Pulmonary artery endothelial cell (primary cell): ENCODE measurements around the gene PKP4. TPM values are rescaled to one million over a fixed set of nuclear protein-coding genes. Genes with fewer than 3 reads are reported as not detected.
"Not testable (repeated sequence)": the region's sequence is repeated elsewhere in the genome, so short reads cannot be mapped to it uniquely, and the experiment has no call there.

Source experiments
- DNase-seq: peaks from one replicate; pipeline ENCODE4 v3.0.0-alpha.2; 2011; ENCODE audit warnings: low read depth, low spot score
- total RNA-seq: library from RNA; depleted of rRNA; stranded (reverse); fragments of >200 nt; gene quantifications from 2 replicates; pipeline ENCODE4 v1.2.3, GENCODE V29; 2014

PKP4 gene
- total RNA-seq, result 35.0 and 46.8 TPM in 2 replicates

GRCh38 chr2:158456309-158457066 is at the start of gene PKP4, which contains the start of gene CCDC148:
PKP4 (plus strand) TSS chr2:158456952; CDS start chr2:158533185, 76,233 bp downstream.
CCDC148 (minus strand) TSS chr2:158456753; CDS start chr2:158456439, 314 bp downstream.
- DNase-seq, result peak; percentile 74

GRCh38 chr2:158407031-158407430 is 49.7 kb upstream of the PKP4 start:
- DNase-seq, result no peak

GRCh38 chr2:158410132-158410531 is 46.6 kb upstream of the PKP4 start:
- no peak for DNase-seq

- DNase-seq, result no peak
Measured at GRCh38 chr2:158411748-158412147, 45.0 kb upstream of the PKP4 start.

DNA sequence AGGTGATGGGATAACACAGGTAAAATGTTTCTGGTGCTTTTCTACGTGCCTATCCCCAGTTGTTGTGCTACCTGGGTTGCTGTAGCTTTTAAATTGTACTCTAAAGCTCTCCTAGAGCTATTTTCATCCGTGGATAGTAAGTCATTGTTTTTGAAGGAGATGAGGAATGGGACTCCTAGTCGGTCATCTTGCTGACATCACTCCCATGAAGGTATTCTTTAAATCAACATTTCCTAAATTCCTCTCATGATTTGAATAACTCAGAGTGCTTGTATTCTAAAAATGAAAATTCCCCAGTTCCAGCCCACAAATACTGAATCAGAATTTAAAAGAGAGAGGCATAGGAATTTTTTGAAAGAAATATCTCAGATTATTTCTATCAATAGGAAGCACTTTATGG is 44.5 kb upstream of the PKP4 start:
- DNase-seq, result no peak

- no peak for DNase-seq
Measured at GRCh38 chr2:158413581-158413980, 43.2 kb upstream of the PKP4 start.

GRCh38 chr2:158414538-158414937 is 42.2 kb upstream of the PKP4 start:
- DNase-seq, result no peak

- no peak for DNase-seq
Measured at GRCh38 chr2:158432117-158432516, 24.6 kb upstream of the PKP4 start.

- not testable (repeated sequence) for DNase-seq
Measured at GRCh38 chr2:158433716-158434115, 23.0 kb upstream of the PKP4 start.

- DNase-seq, result not testable (repeated sequence)
Measured at GRCh38 chr2:158439062-158439461, 17.7 kb upstream of the PKP4 start.

GRCh38 chr2:158443606-158444005 is 13.1 kb upstream of the PKP4 start:
- DNase-seq, result no peak

GRCh38 chr2:158457092-158457825 is 507 bp downstream of the PKP4 start:
- DNase-seq, result peak; percentile 15

GRCh38 chr2:158457826-158458616 is 1.3 kb downstream of the PKP4 start:
- peak; percentile 26 for DNase-seq

- DNase-seq, result no peak
Measured at GRCh38 chr2:158458617-158458920, 1.8 kb downstream of the PKP4 start.

DNA sequence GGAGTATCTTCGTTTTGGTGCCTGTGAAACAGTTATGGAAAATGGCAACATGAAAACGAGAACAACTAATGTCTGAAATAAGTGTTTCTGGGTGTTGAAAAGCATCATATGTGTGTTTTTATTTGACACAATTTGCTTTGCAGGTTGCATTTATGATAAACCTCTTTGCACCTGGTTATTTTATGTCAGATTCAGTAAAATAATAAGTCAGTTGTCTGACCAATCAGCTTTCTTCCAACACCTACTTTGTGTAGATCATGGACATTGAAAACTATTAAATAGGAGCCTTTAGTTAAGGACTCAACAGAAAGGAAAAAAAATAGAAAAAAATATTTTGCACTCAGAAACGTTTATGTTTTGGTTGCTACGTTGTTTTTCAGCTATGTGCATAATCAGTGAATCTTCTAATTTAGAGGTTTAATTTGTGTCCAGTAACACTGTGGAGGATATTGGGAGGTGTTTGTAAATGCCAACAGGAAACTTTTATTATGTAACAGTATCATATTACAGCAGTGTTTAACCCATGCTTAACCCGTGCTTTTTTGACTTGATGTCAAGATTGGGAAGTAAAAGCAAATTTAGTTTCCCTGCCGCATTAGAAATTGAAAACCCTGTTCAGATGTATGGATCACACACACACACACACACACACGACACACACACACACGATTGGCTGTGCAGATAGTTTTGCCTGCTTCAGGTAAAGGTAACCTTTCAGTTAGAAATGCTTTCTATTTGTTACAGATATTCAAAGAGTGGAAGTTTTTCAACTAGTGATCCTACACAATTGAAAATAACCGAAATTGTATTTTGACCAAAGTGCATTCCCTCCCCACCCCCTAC is 2.6 kb downstream of the PKP4 start:
- DNase-seq, result no peak

DNA sequence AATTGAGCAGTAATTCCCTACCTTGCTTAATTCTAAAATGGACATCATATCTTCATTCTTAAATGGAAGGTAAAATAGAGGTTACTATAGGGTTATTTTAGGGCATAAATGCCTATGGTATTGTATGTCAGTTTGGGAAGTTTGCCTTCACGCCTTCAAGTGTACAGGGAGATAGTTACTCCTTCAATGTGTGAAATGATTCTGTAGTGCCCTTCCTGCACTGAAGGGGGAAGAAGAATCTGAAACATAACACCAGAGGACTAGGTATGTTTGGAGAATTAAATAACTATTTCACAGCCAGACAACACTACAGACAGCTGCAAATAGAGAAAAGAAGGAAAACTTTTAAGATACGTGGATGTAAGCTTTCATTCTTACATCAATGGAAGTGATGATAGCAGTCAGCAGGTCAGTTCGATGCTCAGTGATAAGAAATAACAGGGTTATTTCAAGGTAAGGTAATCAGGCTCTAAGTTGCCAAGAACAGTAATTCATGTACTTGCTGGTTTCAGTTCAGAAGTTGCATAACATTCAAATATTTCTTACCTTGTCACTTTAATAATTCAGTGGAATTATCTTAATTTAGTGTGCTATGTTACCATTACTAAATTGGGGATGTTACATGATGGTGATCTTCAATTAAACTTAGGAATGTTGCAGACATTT is 4.0 kb downstream of the PKP4 start:
- no peak for DNase-seq

- DNase-seq, result no peak
Measured at GRCh38 chr2:158463496-158464095, 6.8 kb downstream of the PKP4 start.

DNA sequence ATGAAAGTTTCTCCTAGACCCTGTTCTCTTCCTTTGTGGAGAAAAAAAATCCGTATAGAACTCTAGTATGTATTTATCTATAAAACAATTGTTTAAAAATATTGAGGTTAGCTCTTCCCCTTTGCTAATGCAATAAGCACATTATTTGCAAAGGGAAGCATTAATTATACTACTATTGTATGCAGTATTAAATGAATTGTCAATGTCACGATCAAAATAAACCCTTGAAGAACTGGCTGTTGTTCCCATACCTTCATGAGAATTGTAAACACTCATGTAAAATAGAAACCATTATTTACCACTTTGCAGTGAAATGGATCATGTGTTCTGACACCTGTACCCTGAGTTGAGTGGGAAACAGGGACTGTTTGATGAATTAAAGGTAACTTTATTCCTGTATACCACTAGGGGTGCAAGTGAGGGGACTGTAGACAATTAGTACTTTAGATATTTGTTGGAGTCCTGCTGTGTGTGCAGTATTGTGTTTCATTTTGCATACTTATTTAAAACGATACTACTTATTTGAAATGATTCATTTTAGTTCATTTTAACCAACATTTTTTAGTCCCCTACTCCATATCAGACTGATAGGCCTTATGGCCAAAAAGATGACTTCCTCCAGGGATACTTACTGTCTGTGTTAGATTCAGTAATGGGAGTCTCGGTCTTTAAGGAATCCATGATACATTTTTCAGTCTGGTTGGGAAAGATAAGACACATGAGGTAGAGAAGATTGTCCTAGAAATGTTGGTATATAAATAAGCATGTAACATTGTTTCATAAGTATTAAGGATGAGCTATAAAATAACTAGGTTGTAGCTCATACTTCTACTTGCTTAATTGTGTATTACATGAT is 7.9 kb downstream of the PKP4 start:
- DNase-seq, result no peak

DNA sequence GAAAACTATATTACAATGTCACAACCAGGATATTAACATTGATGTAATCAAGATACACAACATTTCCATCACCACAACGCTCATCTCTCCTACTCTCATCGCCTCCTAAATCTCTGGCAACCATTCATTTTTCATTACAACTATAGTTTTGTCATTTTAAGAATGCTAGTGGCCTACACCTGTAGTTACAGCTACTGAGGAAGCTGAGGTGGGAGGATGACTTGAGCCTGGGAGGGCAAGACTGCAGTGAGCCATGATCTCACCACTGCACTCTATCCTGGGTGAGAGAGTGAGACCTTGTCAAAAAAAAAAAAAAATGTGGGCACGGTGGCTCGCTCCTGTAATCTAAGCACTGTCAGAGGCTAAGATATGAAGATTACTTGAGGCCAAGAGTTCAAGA is 10.5 kb downstream of the PKP4 start:
- DNase-seq, result no peak
